Activated T-cell treated with anti-CD3 and anti-CD28 coated beads, Interleukin-2, amount 50 U/mL, for 24 hours (primary cell): ENCODE results near the gene CNTNAP2.

Experiments
- DNase-seq: peaks from one replicate; pipeline ENCODE4 v3.0.0-alpha.2; 2020
- H3K27ac Mint-ChIP-seq: 2 replicates; pipeline ENCODE4 v1.8.0; 2020; ENCODE audit warnings: mild to moderate bottlenecking, mixed read lengths
- H3K27me3 Mint-ChIP-seq: 2 replicates; pipeline ENCODE4 v1.8.0; 2020; ENCODE audit warnings: mixed read lengths
- H3K36me3 Mint-ChIP-seq: 2 replicates; pipeline ENCODE4 v1.8.0; 2020; ENCODE audit warnings: low read depth, mixed read lengths
- H3K4me1 Mint-ChIP-seq: 2 replicates; pipeline ENCODE4 v1.8.0; 2020; ENCODE audit warnings: low read depth, mixed read lengths
- H3K4me3 Mint-ChIP-seq: 2 replicates; pipeline ENCODE4 v1.8.0; 2020; ENCODE audit warnings: mild to moderate bottlenecking, moderate library complexity, mixed read lengths
- H3K9me3 Mint-ChIP-seq: 2 replicates; pipeline ENCODE4 v1.8.0; 2020; ENCODE audit warnings: mixed read lengths

CNTNAP2 gene

GRCh38 chr7:147639037-147639436, 1522.4 kb downstream of the CNTNAP2 start:
- H3K36me3 Mint-ChIP-seq = no peaks in the 10 kb centered on the region

DNA sequence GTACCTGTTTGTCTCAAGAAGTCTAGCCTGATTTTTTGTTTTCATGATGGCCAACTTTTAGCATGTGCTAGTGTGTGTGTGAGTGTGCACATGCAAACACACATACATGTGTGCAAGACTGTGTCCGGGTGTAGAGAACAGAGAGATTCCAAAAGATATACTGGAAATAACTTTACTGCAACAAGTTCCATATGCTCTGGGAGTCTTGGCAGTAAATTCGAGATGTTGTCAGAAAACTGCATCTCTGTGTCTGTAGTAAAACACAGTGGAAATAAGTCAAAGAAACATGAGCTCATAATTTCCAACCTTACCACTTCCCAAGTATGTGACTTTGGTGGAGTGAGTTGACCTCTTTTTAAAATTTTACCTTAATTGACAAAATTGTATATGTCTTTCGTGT, 1523.2 kb downstream of the CNTNAP2 start:
- Mint-ChIP-seq H3K4me1 (no peaks in the 10 kb centered on the region), H3K27ac (no peak overlapping the region), H3K4me3 (no peak overlapping the region), H3K36me3 (no peaks in the 10 kb centered on the region), H3K27me3 (no peaks in the 10 kb centered on the region), H3K9me3 (peaks cover 6% of the 10 kb centered on the region)
- DNase-seq = no peak

More at GRCh38 chr7:147639037-147639436, 1522.4 kb downstream of the CNTNAP2 start:
- DNase-seq = no peak
- H3K4me1 Mint-ChIP-seq = no peaks in the 10 kb centered on the region
- no peaks in the 10 kb centered on the region for H3K27me3 Mint-ChIP-seq
- peaks cover 7% of the 10 kb centered on the region for H3K9me3 Mint-ChIP-seq
- no peak overlapping the region for H3K4me3 Mint-ChIP-seq
- no peak overlapping the region for H3K27ac Mint-ChIP-seq

- H3K4me3 Mint-ChIP-seq = no peak overlapping the region
- H3K4me1 Mint-ChIP-seq = no peaks in the 10 kb centered on the region
- H3K27me3 Mint-ChIP-seq = no peaks in the 10 kb centered on the region
- no peak for DNase-seq
- H3K27ac Mint-ChIP-seq = no peak overlapping the region
- peaks cover 12% of the 10 kb centered on the region for H3K9me3 Mint-ChIP-seq
- no peaks in the 10 kb centered on the region for H3K36me3 Mint-ChIP-seq
Observed at GRCh38 chr7:147640821-147641220, 1524.2 kb downstream of the CNTNAP2 start.

DNA sequence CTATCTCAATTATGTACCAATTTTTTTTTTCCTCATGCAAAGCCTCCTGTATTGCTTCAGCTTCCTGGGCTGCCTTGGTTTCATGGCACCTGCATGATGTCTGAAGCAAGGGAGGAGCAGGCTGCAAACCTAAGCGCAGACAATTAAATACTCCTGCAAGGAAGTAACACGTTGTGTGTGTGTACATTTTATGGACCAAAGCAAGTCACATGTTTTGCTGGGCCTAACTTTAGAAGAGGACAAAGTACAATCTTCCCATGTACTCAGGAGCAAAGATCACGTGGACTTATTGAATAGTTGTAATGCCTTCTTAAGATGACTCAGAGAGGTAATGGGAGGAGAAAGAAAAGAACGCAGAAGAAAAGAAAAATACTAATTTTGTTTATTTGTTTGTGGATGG, 1530.0 kb downstream of the CNTNAP2 start:
- no peak overlapping the region for H3K4me3 Mint-ChIP-seq
- H3K27ac Mint-ChIP-seq = no peak overlapping the region
- H3K4me1 Mint-ChIP-seq = no peaks in the 10 kb centered on the region
- H3K36me3 Mint-ChIP-seq = no peaks in the 10 kb centered on the region
- no peak for DNase-seq
- H3K9me3 Mint-ChIP-seq = peaks cover 6% of the 10 kb centered on the region
- no peaks in the 10 kb centered on the region for H3K27me3 Mint-ChIP-seq

- Mint-ChIP-seq H3K36me3 (no peaks in the 10 kb centered on the region), H3K27ac (no peak overlapping the region), H3K9me3 (peaks cover 2% of the 10 kb centered on the region), H3K27me3 (no peaks in the 10 kb centered on the region), H3K4me1 (no peaks in the 10 kb centered on the region), H3K4me3 (no peak overlapping the region)
- no peak for DNase-seq
Observed at GRCh38 chr7:147650991-147651390, 1534.4 kb downstream of the CNTNAP2 start.

GRCh38 chr7:147651601-147652000, 1535.0 kb downstream of the CNTNAP2 start:
- Mint-ChIP-seq H3K4me1 (no peaks in the 10 kb centered on the region), H3K27me3 (no peaks in the 10 kb centered on the region), H3K36me3 (no peaks in the 10 kb centered on the region), H3K27ac (no peak overlapping the region), H3K4me3 (no peak overlapping the region), H3K9me3 (peaks cover 2% of the 10 kb centered on the region)
- DNase-seq = no peak

GRCh38 chr7:147653456-147653855, 1536.9 kb downstream of the CNTNAP2 start:
- Mint-ChIP-seq H3K4me3 (no peak overlapping the region), H3K36me3 (no peaks in the 10 kb centered on the region), H3K27ac (no peak overlapping the region), H3K9me3 (peaks cover 4% of the 10 kb centered on the region), H3K27me3 (no peaks in the 10 kb centered on the region), H3K4me1 (no peaks in the 10 kb centered on the region)
- no peak for DNase-seq

GRCh38 chr7:147658392-147658967, 1541.9 kb downstream of the CNTNAP2 start:
- Mint-ChIP-seq H3K4me3 (no peak overlapping the region), H3K36me3 (no peaks in the 10 kb centered on the region), H3K4me1 (no peaks in the 10 kb centered on the region), H3K27ac (no peak overlapping the region), H3K27me3 (no peaks in the 10 kb centered on the region), H3K9me3 (peaks cover 4% of the 10 kb centered on the region)
- DNase-seq = no peak

DNA sequence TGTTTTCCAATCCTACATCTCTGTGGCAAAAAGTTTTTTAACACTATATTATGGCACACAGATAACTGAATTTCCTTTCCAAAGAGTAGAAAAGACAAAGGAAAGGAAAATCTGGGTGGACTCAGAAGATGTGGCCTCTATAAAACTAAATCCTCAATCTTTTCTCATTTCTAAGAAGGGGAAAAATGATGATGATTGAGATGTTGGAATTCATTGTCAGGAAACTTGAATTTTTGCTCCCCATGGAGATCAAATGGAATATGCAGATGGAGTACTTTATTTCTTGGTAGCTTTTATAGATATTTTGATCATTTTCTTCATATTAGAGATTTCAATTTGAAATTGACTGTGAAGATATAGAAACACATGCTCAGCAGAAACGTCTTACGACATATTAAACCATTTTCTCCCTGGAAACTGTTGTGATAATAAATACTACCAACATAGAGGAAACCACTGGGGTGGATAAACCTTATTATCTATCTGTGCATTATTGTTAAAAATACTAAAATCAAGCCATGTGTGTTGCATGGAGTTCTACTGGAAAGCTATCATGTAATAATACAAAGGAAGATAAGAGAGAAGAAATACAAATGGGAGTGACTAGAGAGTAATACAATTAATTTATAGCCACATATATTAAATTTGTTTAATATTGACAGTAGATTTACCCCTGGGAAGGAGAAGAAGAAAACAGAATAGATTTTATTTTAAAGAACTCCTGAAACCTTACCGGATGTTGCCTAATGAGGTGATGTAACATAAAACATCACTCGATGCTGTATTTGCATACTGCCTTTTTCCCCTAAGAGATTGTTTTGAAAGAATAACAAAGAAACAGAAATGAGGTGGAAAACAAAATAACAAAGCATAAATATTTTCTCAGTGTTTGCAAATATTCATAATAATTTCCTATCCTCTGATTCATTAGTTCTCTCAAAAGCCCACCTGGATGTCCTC, 1542.7 kb downstream of the CNTNAP2 start:
- no peak for DNase-seq
- Mint-ChIP-seq H3K27ac (no peak overlapping the region), H3K9me3 (peaks cover 4% of the 10 kb centered on the region), H3K27me3 (no peaks in the 10 kb centered on the region), H3K4me1 (no peaks in the 10 kb centered on the region), H3K36me3 (no peaks in the 10 kb centered on the region), H3K4me3 (no peak overlapping the region)

GRCh38 chr7:147664541-147664940, 1547.9 kb downstream of the CNTNAP2 start:
- H3K27ac Mint-ChIP-seq = no peak overlapping the region
- H3K9me3 Mint-ChIP-seq = peaks cover 9% of the 10 kb centered on the region
- H3K27me3 Mint-ChIP-seq = no peaks in the 10 kb centered on the region
- no peak overlapping the region for H3K4me3 Mint-ChIP-seq
- no peaks in the 10 kb centered on the region for H3K36me3 Mint-ChIP-seq
- DNase-seq = no peak
- H3K4me1 Mint-ChIP-seq = no peaks in the 10 kb centered on the region

GRCh38 chr7:147670759-147671158, 1554.2 kb downstream of the CNTNAP2 start:
- H3K9me3 Mint-ChIP-seq = peaks cover 4% of the 10 kb centered on the region
- H3K27ac Mint-ChIP-seq = no peak overlapping the region
- H3K27me3 Mint-ChIP-seq = no peaks in the 10 kb centered on the region
- H3K36me3 Mint-ChIP-seq = no peaks in the 10 kb centered on the region
- H3K4me1 Mint-ChIP-seq = no peaks in the 10 kb centered on the region
- no peak overlapping the region for H3K4me3 Mint-ChIP-seq
- DNase-seq = no peak

DNA sequence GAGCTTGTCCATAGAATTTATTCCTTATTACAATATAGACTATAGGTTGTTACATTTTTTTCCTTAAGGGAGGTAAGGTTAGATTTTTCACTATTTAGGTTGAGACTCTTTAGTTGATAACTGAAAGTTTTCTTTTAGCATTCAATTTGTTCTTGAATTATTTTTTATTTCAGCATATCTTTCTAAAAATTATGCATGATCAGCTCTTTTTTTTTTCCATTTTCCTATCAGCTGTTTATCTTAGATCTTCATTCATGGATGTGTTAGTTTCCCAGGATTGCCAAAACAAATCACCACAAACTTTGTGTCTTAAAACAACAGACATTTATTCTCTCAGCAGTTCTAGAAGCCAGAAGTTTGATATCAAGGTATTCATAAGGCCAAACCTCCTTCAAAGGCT, 1558.1 kb downstream of the CNTNAP2 start:
- H3K27me3 Mint-ChIP-seq = no peaks in the 10 kb centered on the region
- H3K36me3 Mint-ChIP-seq = no peaks in the 10 kb centered on the region
- H3K9me3 Mint-ChIP-seq = peaks cover 4% of the 10 kb centered on the region
- no peaks in the 10 kb centered on the region for H3K4me1 Mint-ChIP-seq
- H3K27ac Mint-ChIP-seq = no peak overlapping the region
- DNase-seq = no peak
- no peak overlapping the region for H3K4me3 Mint-ChIP-seq

DNA sequence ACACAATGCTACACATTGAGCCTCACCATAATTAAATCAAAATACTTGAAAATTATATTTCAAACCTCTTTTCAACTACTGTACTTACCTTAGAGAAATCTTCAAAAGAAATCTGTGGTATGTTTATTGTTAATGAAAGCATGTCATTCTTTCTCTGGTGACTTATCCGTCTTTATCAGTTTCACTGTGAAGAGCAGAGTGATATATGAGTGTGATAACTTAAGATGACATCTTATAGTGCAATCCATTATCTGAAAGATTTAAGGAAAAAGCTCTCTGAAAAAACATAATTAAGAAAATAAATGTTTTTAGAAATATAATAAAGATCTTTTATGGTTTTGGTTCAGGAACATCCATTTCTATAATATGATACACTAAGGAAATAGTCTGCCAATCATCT, 1562.3 kb downstream of the CNTNAP2 start:
- Mint-ChIP-seq H3K27ac (no peak overlapping the region), H3K27me3 (no peaks in the 10 kb centered on the region), H3K4me1 (no peaks in the 10 kb centered on the region), H3K4me3 (no peak overlapping the region), H3K9me3 (peaks cover 4% of the 10 kb centered on the region), H3K36me3 (no peaks in the 10 kb centered on the region)
- no peak for DNase-seq

DNA sequence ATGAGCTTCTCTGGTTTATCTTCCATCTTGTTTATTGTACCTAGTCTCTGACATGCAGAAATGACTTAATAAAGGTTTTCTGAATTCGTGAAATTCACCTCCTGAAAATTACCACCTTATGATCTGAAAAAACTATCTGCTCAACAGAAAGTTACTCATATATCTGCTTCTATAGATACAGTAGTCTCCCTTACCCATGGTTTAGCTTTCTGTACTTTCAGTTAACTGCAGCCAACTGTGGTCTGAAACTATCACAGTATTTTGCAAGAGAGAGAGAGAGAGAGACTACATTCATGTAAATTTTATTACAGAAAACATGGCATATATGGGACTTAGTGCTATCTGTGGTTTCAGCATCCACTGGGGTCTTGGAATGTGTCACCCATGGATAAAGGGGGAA, 1564.9 kb downstream of the CNTNAP2 start:
- DNase-seq = no peak
- Mint-ChIP-seq H3K4me3 (no peak overlapping the region), H3K27ac (no peak overlapping the region), H3K4me1 (no peaks in the 10 kb centered on the region), H3K36me3 (no peaks in the 10 kb centered on the region), H3K9me3 (peaks cover 4% of the 10 kb centered on the region), H3K27me3 (no peaks in the 10 kb centered on the region)

GRCh38 chr7:147700702-147701101, 1584.1 kb downstream of the CNTNAP2 start:
- Mint-ChIP-seq H3K9me3 (peaks cover 6% of the 10 kb centered on the region), H3K4me1 (no peaks in the 10 kb centered on the region), H3K27me3 (no peaks in the 10 kb centered on the region), H3K27ac (no peak overlapping the region), H3K36me3 (no peaks in the 10 kb centered on the region), H3K4me3 (no peak overlapping the region)
- DNase-seq = no peak
